HepG2 (cell line): Measurements from ENCODE around the gene GNL1. TPM values are rescaled to one million over a fixed set of nuclear protein-coding genes. Genes with fewer than 3 reads are reported as not detected.
A peak's percentile ranks its signal among the peaks of the same experiment; 100 is the strongest.

Experiments
- ATAC-seq: fragments of 200-7000 bp; cut with Tn5 transposase; 3 replicates; pipeline ENCODE4 v1.9.1; 2020; ENCODE audit warnings: mild to moderate bottlenecking, moderate library complexity
- BruUV-seq: library from RNA; stranded (reverse); fragments of 400-500 nt; replicated peaks from 2 replicates; lab custom pipeline; 2021; lab: Mats Ljungman, UMichigan
- CTCF ChIA-PET: fragments of 300-600 bp; formaldehyde crosslinking; extraction: SDS; loops from one replicate; lab custom pipeline; 2021; ENCODE audit warnings: low total read pairs, inconsistent platforms, low intra/inter-chr PET ratio; lab: Yijun Ruan, JAX
- POLR2A ChIA-PET: fragments of 350-600 bp; sonication (Branson Sonifier 250); formaldehyde crosslinking; loops from one replicate; lab custom pipeline; 2020; ENCODE audit warnings: antibody characterized with exemption, inconsistent platforms; lab: Yijun Ruan, JAX
- DNase-seq: peaks from one replicate; pipeline ENCODE4 v3.0.0-alpha.2; 2015; ENCODE audit warnings: low spot score
- FAIRE-seq: peaks from 3 replicates; lab custom pipeline; 2011; peaks lifted over from hg19 to GRCh38; lab: Jason Lieb, UNC
- H2AFZ ChIP-seq: one replicate; pipeline ENCODE4 v1.6.1; 2011; ENCODE audit warnings: low read length, inconsistent platforms
- H3K27ac ChIP-seq: fragments of 300-600 bp; 3 replicates; pipeline ENCODE4 v1.8.0; 2011; ENCODE audit warnings: mixed run types, mild to moderate bottlenecking, mixed read lengths, low read length, inconsistent platforms; ENCODE audit not compliant: insufficient read depth; ENCODE audit errors: extremely low read length
- H3K27me3 ChIP-seq, 2 experiments: fragments of 200-600 bp in 1 of 2; 2 replicates in 1 of 2; 3 replicates in 1 of 2; pipeline versions ENCODE4 v1.6.0 to v1.8.0; 2011; ENCODE audit warnings: low read length in 2 of 2, mild to moderate bottlenecking in 2 of 2, moderate library complexity in 2 of 2, inconsistent platforms in 1 of 2; ENCODE audit not compliant: insufficient read depth in 2 of 2, control insufficient read depth in 1 of 2
- H3K36me3 ChIP-seq, 2 experiments: fragments of 200-600 bp in 1 of 2; replicated peaks in 1 of 2; 2 replicates in 1 of 2; 3 replicates in 1 of 2; pipeline versions ENCODE4 v1.5.1 to v1.8.0; 2011; ENCODE audit warnings: low read length in 2 of 2, inconsistent platforms in 1 of 2; ENCODE audit not compliant: insufficient read depth in 2 of 2, control insufficient read depth in 1 of 2
- H3K4me1 ChIP-seq: 2 replicates; pipeline ENCODE4 v1.5.1; 2012; ENCODE audit warnings: low read length, inconsistent platforms; ENCODE audit not compliant: insufficient read depth
- H3K4me2 ChIP-seq: 2 replicates; pipeline ENCODE4 v1.6.0; 2011; ENCODE audit warnings: low read depth, low read length, inconsistent platforms
- H3K4me3 ChIP-seq, 3 experiments: fragments of 200-600 bp in 1 of 3; sonication (generic), shearing (Covaris generic) in 1 of 3; replicated peaks in 1 of 3; 2 replicates each; pipeline ENCODE4 v1.5.1; 2011 to 2016; ENCODE audit warnings: low read length in 3 of 3, inconsistent platforms in 2 of 3, low read depth in 2 of 3, mild to moderate bottlenecking in 2 of 3, control low read depth in 1 of 3, mixed read lengths in 1 of 3; ENCODE audit not compliant: insufficient read depth in 1 of 3
- H3K79me2 ChIP-seq: one replicate; pipeline ENCODE4 v1.6.1; 2011; ENCODE audit warnings: low read length, inconsistent platforms; ENCODE audit not compliant: insufficient read depth
- H3K9ac ChIP-seq: 2 replicates; pipeline ENCODE4 v1.6.0; 2011; ENCODE audit warnings: mild to moderate bottlenecking, low read depth, low read length, inconsistent platforms; ENCODE audit not compliant: insufficient read depth
- H3K9me3 ChIP-seq: 2 replicates; pipeline ENCODE4 v1.5.1; 2012; ENCODE audit warnings: mild to moderate bottlenecking, low read length
- H4K20me1 ChIP-seq: 2 replicates; pipeline ENCODE4 v1.6.0; 2011; ENCODE audit warnings: inconsistent platforms, mild to moderate bottlenecking, low read length, moderate library complexity; ENCODE audit not compliant: insufficient read depth
- AHR ChIP-seq: IDR thresholded peaks from 2 replicates; pipeline ENCODE4 v1.6.1; 2018; ENCODE audit warnings: missing genetic modification reagents, missing compliant biosample characterization
- HNRNPUL1 ChIP-seq: fragments of 200-400 bp; formaldehyde crosslinking; IDR thresholded peaks from 2 replicates; pipeline ENCODE4 v1.6.1; 2017; ENCODE audit warnings: low read depth, mild to moderate bottlenecking, low read length, moderate library complexity
- MAFK ChIP-seq, 2 experiments: IDR thresholded peaks in 1 of 2; conservative IDR thresholded peaks in 1 of 2; 2 replicates each; pipeline ENCODE4 v1.6.1; 2011; ENCODE audit warnings: improper control_type of control experiment in 2 of 2, low read length in 2 of 2
- NR1H2 ChIP-seq: sonication (generic); formaldehyde crosslinking; IDR thresholded peaks from 2 replicates; pipeline ENCODE4 v1.8.1; 2022; ENCODE audit warnings: low read depth, missing genetic modification reagents, borderline replicate concordance
- PHF8 ChIP-seq: sonication (generic); formaldehyde crosslinking; IDR thresholded peaks from 2 replicates; pipeline ENCODE4 v1.5.0; 2020; ENCODE audit warnings: missing genetic modification reagents
- REXO4 ChIP-seq: sonication (generic); formaldehyde crosslinking; IDR thresholded peaks from 2 replicates; pipeline ENCODE4 v1.8.0; 2022; ENCODE audit warnings: missing genetic modification reagents, mild to moderate bottlenecking, borderline replicate concordance
- ZBTB49 ChIP-seq: sonication (generic); formaldehyde crosslinking; IDR thresholded peaks from 2 replicates; pipeline ENCODE4 v1.4.0; 2020; ENCODE audit warnings: missing genetic modification reagents, borderline replicate concordance
- ZNF770 ChIP-seq: sonication (generic); formaldehyde crosslinking; IDR thresholded peaks from 2 replicates; pipeline ENCODE4 v1.5.0; 2020; ENCODE audit warnings: mild to moderate bottlenecking, missing genetic modification reagents
- WGBS: methylation state at CpG from one replicate; pipeline ENCODE4 v1.1.6; 2017; ENCODE audit warnings: low lambda C conversion rate; 5-methylcytosine and 5-hydroxymethylcytosine counted together
- in situ Hi-C: cut with HindIII; loops from 2 replicates; pipeline ENCODE4 v1.10.0; 2017; ENCODE audit warnings: low pct_unique_long_range_greater_than_20kb; ENCODE audit not compliant: extremely low pct_ligation_motif_present
- intact Hi-C: fragments of 100-400 bp; cut with micrococcal nuclease; formaldehyde crosslinking; loops from one replicate; pipeline ENCODE4 v1.10.0; 2022; ENCODE audit not compliant: unreplicated experiment
- polyA plus RNA-seq, 8 experiments: library from polyadenylated mRNA; depleted of rRNA in 3 of 8; stranded (reverse) in 7 of 8; unstranded in 1 of 8; fragments of >200 nt; fragmentation: Illumina TruSeq in 4 of 8; extraction: Trizol in 4 of 8; gene quantifications; 2 replicates each; pipeline versions ENCODE4 v1.2.1 to v1.2.3, GENCODE V29; 2011 to 2016; ENCODE audit warnings: low read depth in 4 of 8, missing spikeins in 1 of 8, mixed read lengths in 1 of 8; ENCODE audit not compliant: insufficient read depth in 1 of 8
- total RNA-seq, 5 experiments: library from RNA; depleted of rRNA; stranded (reverse); fragments of >200 nt; fragmentation: Illumina TruSeq; extraction: Trizol; gene quantifications; 2 replicates each; pipeline ENCODE4 v1.2.3, GENCODE V29; 2016; ENCODE audit warnings: low read depth in 1 of 5
- TF ChIP-seq, protein P1 (sequence below): sonication (generic); formaldehyde crosslinking; IDR thresholded peaks from 2 replicates; pipeline ENCODE4 v1.9.0; 2021; ENCODE audit warnings: missing genetic modification reagents, borderline replicate concordance

Gene GNL1
- total and polyA plus RNA-seq, 2 of the 13 experiments (the other 11 are each of a cell fraction or from before 2014, with no cell fraction given), result 35.0 to 55.6 TPM

DNA sequence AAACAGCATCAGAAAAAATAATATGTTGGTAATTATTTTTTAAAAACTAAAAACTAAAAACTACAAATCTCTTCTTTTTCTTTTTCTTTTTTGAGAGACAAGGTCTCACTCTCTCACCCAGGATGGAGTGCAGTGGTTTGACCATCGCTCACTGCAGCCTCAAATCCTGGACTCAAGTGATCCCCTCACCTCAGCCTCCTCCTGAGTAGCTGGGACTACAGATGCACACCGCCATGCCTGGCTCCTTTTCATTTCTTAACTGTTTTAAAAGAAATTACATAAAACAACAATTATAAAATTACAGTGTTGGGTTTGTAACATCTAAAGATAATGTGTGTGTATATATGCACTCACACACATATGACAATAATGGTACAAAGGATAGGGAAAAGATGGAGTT, 42.8 kb downstream of the GNL1 start (continued):
- TF ChIP-seq MAFK (conservative IDR thresholded peaks at IDR 0.05 in 1 of 2, IDR thresholded peaks at IDR 0.05 in 1 of 2; ENCODE audit: low read length in 2 of 2) (no peak), NR1H2 (no peak), REXO4 (CRISPR knock-in tag) (no peak), PHF8 (no peak), HNRNPUL1 (no peak)

DNA sequence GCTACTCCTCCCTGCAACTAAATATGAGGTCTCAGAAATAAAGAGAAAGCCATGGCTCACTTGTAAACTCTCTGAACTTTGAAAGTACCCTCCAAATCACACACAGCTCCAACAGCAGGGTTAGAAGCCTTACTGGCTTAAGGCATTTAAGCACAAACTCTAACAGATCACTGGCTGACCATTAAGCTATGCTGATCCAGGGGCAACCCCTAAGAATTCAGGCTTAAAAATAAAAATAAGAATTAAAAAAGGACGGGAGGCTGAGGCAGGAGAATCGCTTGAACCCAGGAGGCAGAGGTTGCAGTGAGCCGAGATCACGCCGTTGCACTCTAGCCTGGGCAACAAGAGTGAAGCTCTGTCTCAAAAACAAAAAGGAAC, 45.1 kb downstream of the GNL1 start:
- TF ChIP-seq ZNF770 (CRISPR knock-in tag) (peak; percentile 14; the same call in 1 of the 2 replicates), ZBTB49 (CRISPR knock-in tag) (no peak), AHR (CRISPR knock-in tag) (no peak)
- TF ChIP-seq, protein P1, sequence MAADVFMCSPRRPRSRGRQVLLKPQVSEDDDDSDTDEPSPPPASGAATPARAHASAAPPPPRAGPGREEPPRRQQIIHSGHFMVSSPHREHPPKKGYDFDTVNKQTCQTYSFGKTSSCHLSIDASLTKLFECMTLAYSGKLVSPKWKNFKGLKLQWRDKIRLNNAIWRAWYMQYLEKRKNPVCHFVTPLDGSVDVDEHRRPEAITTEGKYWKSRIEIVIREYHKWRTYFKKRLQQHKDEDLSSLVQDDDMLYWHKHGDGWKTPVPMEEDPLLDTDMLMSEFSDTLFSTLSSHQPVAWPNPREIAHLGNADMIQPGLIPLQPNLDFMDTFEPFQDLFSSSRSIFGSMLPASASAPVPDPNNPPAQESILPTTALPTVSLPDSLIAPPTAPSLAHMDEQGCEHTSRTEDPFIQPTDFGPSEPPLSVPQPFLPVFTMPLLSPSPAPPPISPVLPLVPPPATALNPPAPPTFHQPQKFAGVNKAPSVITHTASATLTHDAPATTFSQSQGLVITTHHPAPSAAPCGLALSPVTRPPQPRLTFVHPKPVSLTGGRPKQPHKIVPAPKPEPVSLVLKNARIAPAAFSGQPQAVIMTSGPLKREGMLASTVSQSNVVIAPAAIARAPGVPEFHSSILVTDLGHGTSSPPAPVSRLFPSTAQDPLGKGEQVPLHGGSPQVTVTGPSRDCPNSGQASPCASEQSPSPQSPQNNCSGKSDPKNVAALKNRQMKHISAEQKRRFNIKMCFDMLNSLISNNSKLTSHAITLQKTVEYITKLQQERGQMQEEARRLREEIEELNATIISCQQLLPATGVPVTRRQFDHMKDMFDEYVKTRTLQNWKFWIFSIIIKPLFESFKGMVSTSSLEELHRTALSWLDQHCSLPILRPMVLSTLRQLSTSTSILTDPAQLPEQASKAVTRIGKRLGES (CRISPR knock-in tag), result no peak
- TF ChIP-seq, all 625 proteins: peak for 1
- ChIA-PET POLR2A (no interaction called here), CTCF (no interaction called here)
- no peak overlapping the region for H3K4me3 ChIP-seq
- intact Hi-C loops (no loop called here), in situ Hi-C loops (no loop called here)
- no peaks in the 10 kb centered on the region for H3K36me3 ChIP-seq
- no peaks in the 10 kb centered on the region for H3K79me2 ChIP-seq
- no peaks in the 10 kb centered on the region for H3K9me3 ChIP-seq
- no peaks in the 10 kb centered on the region for H4K20me1 ChIP-seq
- no peak overlapping the region for H3K27ac ChIP-seq
- peak overlapping the region; percentile 32 for H2AFZ ChIP-seq
- peak overlapping the region; percentile 28; the same call in 1 of the 2 replicates for H3K4me2 ChIP-seq
- no peak overlapping the region; the same call in 1 of the 2 replicates for H3K9ac ChIP-seq
- peaks cover 10% of the 10 kb centered on the region for H3K4me1 ChIP-seq
- FAIRE-seq (no peak), DNase-seq (no peak), ATAC-seq (no peak)
- 28% methylated on average over 5 of the region's 5 CpGs for WGBS
- no TSS peak for BruUV-seq
- no peaks in the 10 kb centered on the region for H3K27me3 ChIP-seq
